NCI-H2107 (cell line): ENCODE measurements around the gene SCAF11.

Source experiments
- DNase-seq: peaks from one replicate; lab custom pipeline; 2025; lab: John Stamatoyannopoulos, UW

The SCAF11 gene

GRCh38 chr12:45913631-45914030 lies 76.7 kb downstream of the SCAF11 start:
- DNase-seq: no peak

- no peak for DNase-seq
Measured at GRCh38 chr12:45912774-45913173, 77.6 kb downstream of the SCAF11 start.

- DNase-seq: no peak
Measured at GRCh38 chr12:45909041-45909713, 81.2 kb downstream of the SCAF11 start.

GRCh38 chr12:45907955-45908354 lies 82.4 kb downstream of the SCAF11 start:
- no peak for DNase-seq

- DNase-seq: no peak
Measured at GRCh38 chr12:45898094-45898493, 92.3 kb downstream of the SCAF11 start.

GRCh38 chr12:45895961-45896360 lies 94.4 kb downstream of the SCAF11 start:
- no peak for DNase-seq

- DNase-seq: no peak
Measured at GRCh38 chr12:45893240-45893639, 97.1 kb downstream of the SCAF11 start.

GRCh38 chr12:45890276-45890675 lies 100.1 kb downstream of the SCAF11 start:
- DNase-seq: no peak

- DNase-seq: no peak
Measured at GRCh38 chr12:45887544-45887943, 102.8 kb downstream of the SCAF11 start.

- no peak for DNase-seq
Measured at GRCh38 chr12:45886685-45887084, 103.7 kb downstream of the SCAF11 start.

- no peak for DNase-seq
Measured at GRCh38 chr12:45883187-45883586, 107.2 kb downstream of the SCAF11 start.

GRCh38 chr12:45880533-45880932 lies 109.8 kb downstream of the SCAF11 start:
- DNase-seq: no peak

GRCh38 chr12:45879363-45879895 lies 110.9 kb downstream of the SCAF11 start:
- no peak for DNase-seq

- no peak for DNase-seq
Measured at GRCh38 chr12:45878630-45879255, 111.6 kb downstream of the SCAF11 start.

- DNase-seq: no peak
Measured at GRCh38 chr12:45877069-45877468, 113.3 kb downstream of the SCAF11 start.

- DNase-seq: no peak
Measured at GRCh38 chr12:45872446-45872845, 117.9 kb downstream of the SCAF11 start.
